Measurements from ENCODE around the gene APOL1. TPM values are rescaled to one million over a fixed set of nuclear protein-coding genes. Genes with fewer than 3 reads are reported as not detected.

The APOL1 gene
- total RNA-seq, 2 experiments from 2014 or later, result 50.9 to 60.0 TPM

GRCh38 chr22:36294293-36294620, 41.3 kb downstream of the APOL1 start:
- CTCF ChIA-PET, result interaction anchor here (0.8 to 3.0 kb wide), 3 partner anchors 8 to 192 kb away, joined by 3 to 13 read pairs (median 4); no protein-coding TSS in a partner anchor
- no peak for DNase-seq
- peaks cover 48% of the 10 kb centered on the region for H3K4me1 Mint-ChIP-seq
- peaks cover 81% of the 10 kb centered on the region for H3K36me3 Mint-ChIP-seq (ENCODE audit: low read depth)
- no peaks in the 10 kb centered on the region for H3K9me3 Mint-ChIP-seq
- H3K27ac Mint-ChIP-seq, result no peak overlapping the region
- H3K4me3 Mint-ChIP-seq, result no peak overlapping the region
- H3K27me3 Mint-ChIP-seq, result no peaks in the 10 kb centered on the region
- POLR2A ChIA-PET, result no interaction called here

GRCh38 chr22:36294801-36295200, 41.9 kb downstream of the APOL1 start:
- no peak overlapping the region for H3K4me3 Mint-ChIP-seq
- CTCF ChIA-PET, result interaction anchor here (1.0 to 3.0 kb wide), 2 partner anchors 8 to 176 kb away, joined by 3 to 13 read pairs; no protein-coding TSS in a partner anchor
- H3K36me3 Mint-ChIP-seq (ENCODE audit: low read depth), result peaks cover 80% of the 10 kb centered on the region
- no peaks in the 10 kb centered on the region for H3K27me3 Mint-ChIP-seq
- no peak for DNase-seq
- peaks cover 42% of the 10 kb centered on the region for H3K4me1 Mint-ChIP-seq
- H3K27ac Mint-ChIP-seq, result peak overlapping the region; percentile 36
- H3K9me3 Mint-ChIP-seq, result no peaks in the 10 kb centered on the region
- POLR2A ChIA-PET, result no interaction called here

- peaks cover 39% of the 10 kb centered on the region for H3K4me1 Mint-ChIP-seq
- H3K27ac Mint-ChIP-seq, result peak overlapping the region; percentile 36
- H3K9me3 Mint-ChIP-seq, result no peaks in the 10 kb centered on the region
- H3K27me3 Mint-ChIP-seq, result no peaks in the 10 kb centered on the region
- peaks cover 81% of the 10 kb centered on the region for H3K36me3 Mint-ChIP-seq (ENCODE audit: low read depth)
- POLR2A ChIA-PET, result no interaction called here
- DNase-seq, result no peak
- CTCF ChIA-PET, result interaction anchor here (1.0 kb wide), 1 partner anchor 175 kb away, joined by 3 read pairs; no protein-coding TSS in a partner anchor
- H3K4me3 Mint-ChIP-seq, result no peak overlapping the region
These were observed 42.3 kb downstream of the APOL1 start for GRCh38 chr22:36295247-36295646.

- no peaks in the 10 kb centered on the region for H3K27me3 Mint-ChIP-seq
- H3K9me3 Mint-ChIP-seq, result no peaks in the 10 kb centered on the region
- ChIA-PET POLR2A (no interaction called here), CTCF (interaction anchor here (1.0 to 3.0 kb wide), 3 partner anchors 8 to 19 kb away, joined by 3 to 11 read pairs (median 4); no protein-coding TSS in a partner anchor)
- no peak overlapping the region for H3K4me3 Mint-ChIP-seq
- peaks cover 42% of the 10 kb centered on the region for H3K4me1 Mint-ChIP-seq
- DNase-seq, result no peak
- H3K36me3 Mint-ChIP-seq (ENCODE audit: low read depth), result peaks cover 87% of the 10 kb centered on the region
- no peak overlapping the region for H3K27ac Mint-ChIP-seq
These were observed 43.8 kb downstream of the APOL1 start for GRCh38 chr22:36296690-36297089.

GRCh38 chr22:36297568-36297967, 44.6 kb downstream of the APOL1 start:
- H3K9me3 Mint-ChIP-seq, result no peaks in the 10 kb centered on the region
- ChIA-PET POLR2A (no interaction called here), CTCF (interaction anchor here (1.0 to 3.0 kb wide), 7 partner anchors 9 to 119 kb away, joined by 3 to 11 read pairs (median 3); partner anchors contain the start of gene APOL2)
- H3K27ac Mint-ChIP-seq, result no peak overlapping the region
- H3K4me3 Mint-ChIP-seq, result no peak overlapping the region
- no peak for DNase-seq
- no peaks in the 10 kb centered on the region for H3K27me3 Mint-ChIP-seq
- H3K4me1 Mint-ChIP-seq, result peaks cover 36% of the 10 kb centered on the region
- H3K36me3 Mint-ChIP-seq (ENCODE audit: low read depth), result peaks cover 82% of the 10 kb centered on the region

- ChIA-PET CTCF (interaction anchor here (0.5 to 5.2 kb wide), 9 partner anchors 10 to 212 kb away, joined by 3 to 44 read pairs (median 3); partner anchors contain the start of gene APOL2), POLR2A (no interaction called here)
- Mint-ChIP-seq H3K9me3 (no peaks in the 10 kb centered on the region), H3K36me3 (ENCODE audit: low read depth) (peaks cover 80% of the 10 kb centered on the region), H3K4me3 (no peak overlapping the region), H3K4me1 (peaks cover 32% of the 10 kb centered on the region), H3K27ac (no peak overlapping the region), H3K27me3 (no peaks in the 10 kb centered on the region)
- no peak for DNase-seq
These were observed 45.2 kb downstream of the APOL1 start for GRCh38 chr22:36298118-36298517.

GRCh38 chr22:36298601-36299000, 45.7 kb downstream of the APOL1 start:
- peaks cover 27% of the 10 kb centered on the region for H3K4me1 Mint-ChIP-seq
- H3K27me3 Mint-ChIP-seq, result no peaks in the 10 kb centered on the region
- H3K27ac Mint-ChIP-seq, result peak overlapping the region; percentile 13
- H3K4me3 Mint-ChIP-seq, result no peak overlapping the region
- POLR2A ChIA-PET, result interaction anchor here (0.6 kb wide), 1 partner anchor 446 kb away, joined by 4 read pairs; no protein-coding TSS in a partner anchor
- H3K36me3 Mint-ChIP-seq (ENCODE audit: low read depth), result peaks cover 78% of the 10 kb centered on the region
- CTCF ChIA-PET, result interaction anchor here (0.5 to 5.2 kb wide), 8 partner anchors 9 to 212 kb away, joined by 3 to 44 read pairs (median 4); no protein-coding TSS in a partner anchor
- H3K9me3 Mint-ChIP-seq, result no peaks in the 10 kb centered on the region
- no peak for DNase-seq

GRCh38 chr22:36299295-36299694, 46.4 kb downstream of the APOL1 start:
- Mint-ChIP-seq H3K9me3 (no peaks in the 10 kb centered on the region), H3K36me3 (ENCODE audit: low read depth) (peaks cover 78% of the 10 kb centered on the region), H3K27ac (peak overlapping the region; percentile 50), H3K27me3 (no peaks in the 10 kb centered on the region), H3K4me3 (no peak overlapping the region), H3K4me1 (peaks cover 24% of the 10 kb centered on the region)
- ChIA-PET POLR2A (interaction anchor here (0.6 kb wide), 2 partner anchors 17 to 445 kb away, joined by 4 read pairs; no protein-coding TSS in a partner anchor), CTCF (interaction anchor here (1.3 to 5.2 kb wide), 5 partner anchors 8 to 171 kb away, joined by 3 to 44 read pairs (median 8); no protein-coding TSS in a partner anchor)
- DNase-seq, result no peak

GRCh38 chr22:36299911-36300310, 47.0 kb downstream of the APOL1 start:
- peaks cover 21% of the 10 kb centered on the region for H3K4me1 Mint-ChIP-seq
- DNase-seq, result no peak
- CTCF ChIA-PET, result interaction anchor here (1.1 to 5.2 kb wide), 9 partner anchors 12 to 210 kb away, joined by 4 to 44 read pairs (median 9); no protein-coding TSS in a partner anchor
- H3K9me3 Mint-ChIP-seq, result no peaks in the 10 kb centered on the region
- H3K4me3 Mint-ChIP-seq, result no peak overlapping the region
- no peak overlapping the region for H3K27ac Mint-ChIP-seq
- POLR2A ChIA-PET, result interaction anchor here (0.6 kb wide), 1 partner anchor 16 kb away, joined by 4 read pairs; no protein-coding TSS in a partner anchor
- H3K27me3 Mint-ChIP-seq, result no peaks in the 10 kb centered on the region
- H3K36me3 Mint-ChIP-seq (ENCODE audit: low read depth), result peaks cover 74% of the 10 kb centered on the region

- Mint-ChIP-seq H3K4me1 (peaks cover 20% of the 10 kb centered on the region), H3K27ac (peak overlapping the region; percentile 25), H3K9me3 (no peaks in the 10 kb centered on the region), H3K27me3 (no peaks in the 10 kb centered on the region), H3K36me3 (ENCODE audit: low read depth) (peaks cover 74% of the 10 kb centered on the region), H3K4me3 (no peak overlapping the region)
- ChIA-PET POLR2A (no interaction called here), CTCF (interaction anchor here (0.5 to 5.2 kb wide), 27 partner anchors 8 to 229 kb away, joined by 3 to 44 read pairs (median 5); partner anchors contain the start of genes APOL2 and EIF3D)
- DNase-seq, result no peak
These were observed 47.7 kb downstream of the APOL1 start for GRCh38 chr22:36300396-36301212.

GRCh38 chr22:36301384-36301828, 48.5 kb downstream of the APOL1 start:
- peak; percentile 87 for DNase-seq
- POLR2A ChIA-PET, result no interaction called here
- Mint-ChIP-seq H3K4me1 (peaks cover 16% of the 10 kb centered on the region), H3K27me3 (no peaks in the 10 kb centered on the region), H3K4me3 (no peak overlapping the region), H3K27ac (peak overlapping the region; percentile 60), H3K36me3 (ENCODE audit: low read depth) (peaks cover 74% of the 10 kb centered on the region), H3K9me3 (no peaks in the 10 kb centered on the region)
- CTCF ChIA-PET, result interaction anchor here (0.6 to 5.2 kb wide), 22 partner anchors 8 to 209 kb away, joined by 3 to 44 read pairs (median 7); no protein-coding TSS in a partner anchor

- Mint-ChIP-seq H3K27ac (peak overlapping the region; percentile 60), H3K27me3 (no peaks in the 10 kb centered on the region), H3K4me1 (peaks cover 16% of the 10 kb centered on the region), H3K4me3 (no peak overlapping the region), H3K36me3 (ENCODE audit: low read depth) (peaks cover 75% of the 10 kb centered on the region), H3K9me3 (no peaks in the 10 kb centered on the region)
- no peak for DNase-seq
- POLR2A ChIA-PET, result interaction anchor here (0.6 kb wide), 1 partner anchor 37 kb away, joined by 3 read pairs; no protein-coding TSS in a partner anchor
- CTCF ChIA-PET, result interaction anchor here (0.6 to 5.2 kb wide), 17 partner anchors 9 to 208 kb away, joined by 3 to 44 read pairs (median 8); no protein-coding TSS in a partner anchor
These were observed 48.9 kb downstream of the APOL1 start for GRCh38 chr22:36301851-36302250.
